SK-N-SH (cell line): ENCODE results near the gene CLEC16A. TPM values are rescaled to one million over a fixed set of nuclear protein-coding genes. Genes with fewer than 3 reads are reported as not detected.

Source experiments
- CTCF ChIA-PET: fragments of 300-600, 350-600 bp; formaldehyde crosslinking; extraction: SDS; loops from one replicate; lab custom pipeline; 2021; lab: Yijun Ruan, JAX
- POLR2A ChIA-PET: fragments of 350-600 bp; sonication (Branson Sonifier 250); formaldehyde crosslinking; extraction: SDS; loops from one replicate; lab custom pipeline; 2020; ENCODE audit warnings: antibody characterized with exemption, inconsistent platforms; lab: Yijun Ruan, JAX
- DNase-seq: peaks from one replicate; pipeline ENCODE4 v3.0.0; 2012
- H2AFZ ChIP-seq: fragments of 200-600 bp; sonication (generic); 2 replicates; pipeline ENCODE4 v1.8.1; 2016; ENCODE audit warnings: antibody characterized with exemption, mild to moderate bottlenecking, low read depth
- H3F3A ChIP-seq: fragments of 200-600 bp; sonication (generic); replicated peaks from 2 replicates; pipeline ENCODE3; 2016; ENCODE audit warnings: antibody characterized with exemption, mild to moderate bottlenecking; ENCODE audit not compliant: insufficient read depth
- H3K27ac ChIP-seq, 2 experiments: fragments of 200-500 bp in 1 of 2; fragments of 200-600 bp in 1 of 2; sonication (Bioruptor generic) in 1 of 2; sonication (generic), shearing (Covaris generic) in 1 of 2; 2 replicates each; pipeline versions ENCODE4 v1.5.1 to v1.6.1; 2014 to 2016; ENCODE audit warnings: low read depth in 2 of 2, inconsistent platforms in 1 of 2, low read length in 1 of 2, mild to moderate bottlenecking in 1 of 2, mixed read lengths in 1 of 2
- H3K27me3 ChIP-seq: fragments of 200-600 bp; sonication (generic), shearing (Covaris generic); 2 replicates; pipeline ENCODE4 v1.6.1; 2016; ENCODE audit warnings: mixed run types; ENCODE audit not compliant: insufficient read depth
- H3K36me3 ChIP-seq, 2 experiments: fragments of 200-500 bp in 1 of 2; fragments of 200-600 bp in 1 of 2; sonication (Bioruptor generic) in 1 of 2; sonication (generic) in 1 of 2; replicated peaks in 1 of 2; 2 replicates each; pipeline versions ENCODE3 to v1.5.1; 2014 to 2016; ENCODE audit warnings: low read length in 1 of 2, mild to moderate bottlenecking in 1 of 2; ENCODE audit not compliant: insufficient read depth in 2 of 2, control insufficient read depth in 1 of 2
- H3K4me1 ChIP-seq, 2 experiments: fragments of 200-500 bp in 1 of 2; fragments of 200-600 bp in 1 of 2; sonication (Bioruptor generic) in 1 of 2; sonication (generic), shearing (Covaris generic) in 1 of 2; 2 replicates each; pipeline versions ENCODE4 v1.5.1 to v1.6.1; 2014 to 2016; ENCODE audit warnings: low read depth in 1 of 2, low read length in 1 of 2, mixed run types in 1 of 2; ENCODE audit not compliant: insufficient read depth in 2 of 2, control insufficient read depth in 1 of 2
- H3K4me2 ChIP-seq: fragments of 200-600 bp; sonication (generic), shearing (Covaris generic); 2 replicates; pipeline ENCODE4 v1.6.1; 2017; ENCODE audit warnings: mixed run types
- H3K4me3 ChIP-seq, 2 experiments: fragments of 200-500 bp in 1 of 2; fragments of 200-600 bp in 1 of 2; sonication (Bioruptor generic) in 1 of 2; sonication (generic), shearing (Covaris generic) in 1 of 2; 2 replicates each; pipeline versions ENCODE4 v1.5.1 to v1.8.1; 2014 to 2016; ENCODE audit warnings: low read depth in 2 of 2, inconsistent platforms in 1 of 2, low read length in 1 of 2, mild to moderate bottlenecking in 1 of 2, mixed read lengths in 1 of 2, moderate library complexity in 1 of 2
- H3K79me2 ChIP-seq: fragments of 200-600 bp; sonication (generic); 2 replicates; pipeline ENCODE4 v1.8.1; 2017; ENCODE audit warnings: mild to moderate bottlenecking; ENCODE audit not compliant: insufficient read depth
- H3K9ac ChIP-seq: fragments of 200-600 bp; sonication (generic); 2 replicates; pipeline ENCODE4 v1.6.1; 2017; ENCODE audit warnings: mixed run types
- H3K9me2 ChIP-seq: fragments of 200-600 bp; sonication (generic); 2 replicates; pipeline ENCODE4 v1.6.1; 2017; ENCODE audit warnings: mixed run types
- H3K9me3 ChIP-seq: fragments of 200-600 bp; sonication (generic); 2 replicates; pipeline ENCODE4 v1.6.1; 2017; ENCODE audit warnings: mixed run types, mild to moderate bottlenecking, moderate library complexity
- H4K20me1 ChIP-seq: fragments of 200-600 bp; sonication (generic); 2 replicates; pipeline ENCODE4 v1.6.1; 2017; ENCODE audit warnings: mild to moderate bottlenecking, mixed run types; ENCODE audit not compliant: insufficient read depth
- ELF1 ChIP-seq: IDR thresholded peaks from 2 replicates; pipeline ENCODE4 v1.4.0; 2012
- FOXJ3 ChIP-seq: sonication (generic); formaldehyde crosslinking; IDR thresholded peaks from 2 replicates; pipeline ENCODE4 v1.5.1; 2020; ENCODE audit warnings: mild to moderate bottlenecking, missing genetic modification reagents
- GABPA ChIP-seq: IDR thresholded peaks from 2 replicates; pipeline ENCODE4 v1.4.0; 2012; ENCODE audit warnings: low read depth, mild to moderate bottlenecking
- GATA2 ChIP-seq: sonication (generic); formaldehyde crosslinking; IDR thresholded peaks from 2 replicates; pipeline ENCODE4 v1.5.0; 2020; ENCODE audit warnings: mild to moderate bottlenecking, missing genetic modification reagents
- MEF2A ChIP-seq: IDR thresholded peaks from 2 replicates; pipeline ENCODE4 v1.4.0; 2012; ENCODE audit warnings: low read depth, borderline replicate concordance
- REST ChIP-seq: IDR thresholded peaks from 2 replicates; pipeline ENCODE4 v1.6.1; 2012; ENCODE audit warnings: mild to moderate bottlenecking, low read depth, low read length, moderate library complexity
- RFX5 ChIP-seq: IDR thresholded peaks from 2 replicates; pipeline ENCODE4 v1.6.1; 2012; ENCODE audit warnings: mild to moderate bottlenecking, improper control_type of control experiment, low read length
- SIN3A ChIP-seq: IDR thresholded peaks from 2 replicates; pipeline ENCODE4 v1.6.1; 2012; ENCODE audit warnings: low read depth, mild to moderate bottlenecking, low read length, moderate library complexity, borderline replicate concordance
- USF1 ChIP-seq: IDR thresholded peaks from 2 replicates; pipeline ENCODE4 v1.4.0; 2012; ENCODE audit warnings: low read depth, borderline replicate concordance
- WGBS: methylation state at CpG from one replicate; pipeline ENCODE4 v1.1.6; 2017; ENCODE audit warnings: low lambda C conversion rate; 5-methylcytosine and 5-hydroxymethylcytosine counted together
- polyA plus RNA-seq, 3 experiments: library from polyadenylated mRNA; depleted of rRNA; stranded (reverse); fragments of >200 nt; gene quantifications; 2 replicates each; pipeline ENCODE4 v1.2.3, GENCODE V29; 2012

CLEC16A gene
- polyA plus RNA-seq, 1 of the 3 experiments (the other 2 are of a cell fraction): 13.7 TPM

GRCh38 chr16:11141409-11142260 is 197.3 kb downstream of the CLEC16A start:
- CTCF ChIA-PET: interaction anchor here (0.8 to 2.0 kb wide), 5 partner anchors 12 to 157 kb away, joined by 3 to 6 read pairs (median 4); partner anchors contain the start of gene SOCS1

More at GRCh38 chr16:11141409-11142260, 197.3 kb downstream of the CLEC16A start:
- POLR2A ChIA-PET: interaction anchor here (0.5 to 0.6 kb wide), 2 partner anchors 36 to 53 kb away, joined by 3 to 5 read pairs; no protein-coding TSS in a partner anchor
- Histone ChIP-seq H3K36me3 (peaks cover 0 to 2% of the 10 kb centered on the region in 2 experiments), H3K4me3 (no peak overlapping the region), H3K4me1 (peaks cover 3 to 20% of the 10 kb centered on the region in 2 experiments; a peak in 2 of 4 replicates), H3K4me2 (no peak overlapping the region), H2AFZ (no peak overlapping the region), H3K27me3 (no peaks in the 10 kb centered on the region), H3K27ac (no peak overlapping the region), H3F3A (no peaks in the 10 kb centered on the region), H4K20me1 (no peaks in the 10 kb centered on the region), H3K9ac (no peak overlapping the region), H3K79me2 (no peaks in the 10 kb centered on the region), H3K9me3 (no peaks in the 10 kb centered on the region), H3K9me2 (no peaks in the 10 kb centered on the region)
- WGBS: 94% methylated on average over 9 of the region's 26 CpGs
- no peak for DNase-seq
- no peak for TF ChIP-seq RFX5
- TF ChIP-seq SIN3A: no peak
- no peak for TF ChIP-seq REST
- no peak for TF ChIP-seq MEF2A
- TF ChIP-seq ELF1: no peak
- TF ChIP-seq GATA2 (CRISPR knock-in tag): no peak
- TF ChIP-seq FOXJ3 (CRISPR knock-in tag): no peak
- no peak for TF ChIP-seq GABPA
- TF ChIP-seq USF1: no peak
